ENCODE data around the gene PTHLH.

Gene PTHLH

DNA sequence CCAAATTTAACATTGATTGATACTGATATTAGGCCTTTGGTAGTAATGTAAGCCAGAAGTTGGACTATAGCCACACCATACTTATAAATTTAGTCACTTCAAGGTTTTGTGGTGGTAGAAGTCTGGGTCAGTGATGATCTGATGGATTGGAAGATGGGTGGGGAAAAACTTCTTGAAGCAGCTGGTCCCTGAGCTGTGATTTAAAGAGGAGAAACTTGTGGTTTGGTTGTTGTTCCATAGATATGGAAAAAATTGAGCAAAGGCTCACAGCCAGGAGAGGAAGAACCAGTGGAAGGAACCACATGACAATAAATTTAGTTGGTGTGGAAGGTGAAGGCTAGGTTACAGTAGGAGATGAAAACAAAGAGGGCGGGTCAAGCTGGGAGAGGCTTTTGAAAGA lies 26.1 kb downstream of the PTHLH start:
- TF ChIP-seq, protein P1, sequence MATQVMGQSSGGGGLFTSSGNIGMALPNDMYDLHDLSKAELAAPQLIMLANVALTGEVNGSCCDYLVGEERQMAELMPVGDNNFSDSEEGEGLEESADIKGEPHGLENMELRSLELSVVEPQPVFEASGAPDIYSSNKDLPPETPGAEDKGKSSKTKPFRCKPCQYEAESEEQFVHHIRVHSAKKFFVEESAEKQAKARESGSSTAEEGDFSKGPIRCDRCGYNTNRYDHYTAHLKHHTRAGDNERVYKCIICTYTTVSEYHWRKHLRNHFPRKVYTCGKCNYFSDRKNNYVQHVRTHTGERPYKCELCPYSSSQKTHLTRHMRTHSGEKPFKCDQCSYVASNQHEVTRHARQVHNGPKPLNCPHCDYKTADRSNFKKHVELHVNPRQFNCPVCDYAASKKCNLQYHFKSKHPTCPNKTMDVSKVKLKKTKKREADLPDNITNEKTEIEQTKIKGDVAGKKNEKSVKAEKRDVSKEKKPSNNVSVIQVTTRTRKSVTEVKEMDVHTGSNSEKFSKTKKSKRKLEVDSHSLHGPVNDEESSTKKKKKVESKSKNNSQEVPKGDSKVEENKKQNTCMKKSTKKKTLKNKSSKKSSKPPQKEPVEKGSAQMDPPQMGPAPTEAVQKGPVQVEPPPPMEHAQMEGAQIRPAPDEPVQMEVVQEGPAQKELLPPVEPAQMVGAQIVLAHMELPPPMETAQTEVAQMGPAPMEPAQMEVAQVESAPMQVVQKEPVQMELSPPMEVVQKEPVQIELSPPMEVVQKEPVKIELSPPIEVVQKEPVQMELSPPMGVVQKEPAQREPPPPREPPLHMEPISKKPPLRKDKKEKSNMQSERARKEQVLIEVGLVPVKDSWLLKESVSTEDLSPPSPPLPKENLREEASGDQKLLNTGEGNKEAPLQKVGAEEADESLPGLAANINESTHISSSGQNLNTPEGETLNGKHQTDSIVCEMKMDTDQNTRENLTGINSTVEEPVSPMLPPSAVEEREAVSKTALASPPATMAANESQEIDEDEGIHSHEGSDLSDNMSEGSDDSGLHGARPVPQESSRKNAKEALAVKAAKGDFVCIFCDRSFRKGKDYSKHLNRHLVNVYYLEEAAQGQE (IDR thresholded peaks at IDR 0.05; ENCODE audit: insufficient read depth in 1 of 2, low read depth in 2 of 2, low read length in 2 of 2) = no peak
- TF ChIP-seq FOXP2 (optimal IDR thresholded peaks at IDR 0.05; ENCODE audit: borderline replicate concordance, extremely low read depth, extremely low read length, insufficient read depth) = no peak
- no peak for TF ChIP-seq TAF1 (IDR thresholded peaks at IDR 0.05; ENCODE audit: borderline replicate concordance, insufficient read depth, low read length)
- no peak for TF ChIP-seq POLR2AphosphoS5 (IDR thresholded peaks at IDR 0.05; ENCODE audit: low read depth, low read length)
- TF ChIP-seq SIN3A (IDR thresholded peaks at IDR 0.05; ENCODE audit: borderline replicate concordance, insufficient read depth, low read length) = no peak

GRCh38 chr12:27940756-27941402 lies 31.7 kb downstream of the PTHLH start:
- TF ChIP-seq, protein P1 (IDR thresholded peaks at IDR 0.05; ENCODE audit: insufficient read depth in 1 of 2, low read depth in 2 of 2, low read length in 2 of 2) = no peak

DNA sequence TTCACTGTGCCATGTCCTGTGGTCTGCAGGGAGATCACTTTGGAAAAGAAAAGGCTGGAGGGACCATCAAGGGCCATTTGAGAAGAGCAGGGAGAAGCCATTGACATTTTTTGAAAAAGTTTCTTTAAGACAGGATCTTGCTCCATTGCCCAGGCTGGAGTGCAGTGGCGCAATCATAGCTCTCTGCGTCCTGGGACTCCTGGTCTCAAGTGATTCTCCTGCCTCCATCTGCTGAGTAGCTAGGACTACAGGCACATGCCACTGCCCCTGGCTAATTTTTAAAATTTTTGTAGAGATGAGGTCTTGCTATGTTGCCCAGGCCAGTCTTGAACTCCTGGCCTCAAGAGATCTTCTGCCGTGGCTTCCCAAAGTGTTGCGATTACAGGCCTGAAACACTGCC lies 32.3 kb downstream of the PTHLH start:
- no peak for TF ChIP-seq FOXP2 (optimal IDR thresholded peaks at IDR 0.05; ENCODE audit: borderline replicate concordance, extremely low read depth, extremely low read length, insufficient read depth)
- no peak for TF ChIP-seq SIN3A (IDR thresholded peaks at IDR 0.05; ENCODE audit: borderline replicate concordance, insufficient read depth, low read length)
- TF ChIP-seq TAF1 (IDR thresholded peaks at IDR 0.05; ENCODE audit: borderline replicate concordance, insufficient read depth, low read length) = no peak
- no peak for TF ChIP-seq POLR2AphosphoS5 (IDR thresholded peaks at IDR 0.05; ENCODE audit: low read depth, low read length)
- TF ChIP-seq, protein P1 (IDR thresholded peaks at IDR 0.05; ENCODE audit: insufficient read depth in 1 of 2, low read depth in 2 of 2, low read length in 2 of 2) = no peak

DNA sequence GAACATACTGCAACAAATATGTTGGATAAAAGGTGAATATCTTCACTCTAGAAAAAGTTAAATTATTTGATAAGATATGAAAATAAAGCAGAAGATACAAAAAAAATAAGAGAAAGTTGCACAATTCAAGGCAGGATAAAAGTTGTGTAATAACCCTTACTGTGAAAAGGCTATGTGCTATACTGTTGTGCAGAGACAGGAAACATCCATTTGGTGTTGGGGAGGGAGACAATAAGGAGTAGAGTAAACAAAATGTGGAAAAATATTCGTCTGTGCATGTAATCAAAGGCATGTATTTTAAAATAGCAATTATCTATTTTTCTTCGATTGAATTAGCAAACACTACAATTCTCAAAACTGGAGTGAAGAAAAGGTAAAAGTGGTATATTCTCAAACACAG lies 34.8 kb downstream of the PTHLH start:
- TF ChIP-seq TAF1 (IDR thresholded peaks at IDR 0.05; ENCODE audit: borderline replicate concordance, insufficient read depth, low read length) (no peak), POLR2AphosphoS5 (IDR thresholded peaks at IDR 0.05; ENCODE audit: low read depth, low read length) (no peak), SIN3A (IDR thresholded peaks at IDR 0.05; ENCODE audit: borderline replicate concordance, insufficient read depth, low read length) (no peak), FOXP2 (optimal IDR thresholded peaks at IDR 0.05; ENCODE audit: borderline replicate concordance, extremely low read depth, extremely low read length, insufficient read depth) (no peak)
- TF ChIP-seq, protein P1 (IDR thresholded peaks at IDR 0.05; ENCODE audit: insufficient read depth in 1 of 2, low read depth in 2 of 2, low read length in 2 of 2) = no peak

GRCh38 chr12:27936196-27936595 lies 36.3 kb downstream of the PTHLH start:
- TF ChIP-seq, protein P1 (IDR thresholded peaks at IDR 0.05; ENCODE audit: insufficient read depth in 1 of 2, low read depth in 2 of 2, low read length in 2 of 2) = no peak
- TF ChIP-seq TAF1 (IDR thresholded peaks at IDR 0.05; ENCODE audit: borderline replicate concordance, insufficient read depth, low read length) = no peak
- TF ChIP-seq SIN3A (IDR thresholded peaks at IDR 0.05; ENCODE audit: borderline replicate concordance, insufficient read depth, low read length) = no peak
